Measurements from ENCODE around the gene TMEM128. TPM values are rescaled to one million over a fixed set of nuclear protein-coding genes. Genes with fewer than 3 reads are reported as not detected.
"Not testable (repeated sequence)": the region's sequence is repeated elsewhere in the genome, so short reads cannot be mapped to it uniquely, and the experiment has no call there.

The TMEM128 gene
- total RNA-seq, 1 experiment from 2014 or later, result 34.9 TPM

GRCh38 chr4:4225915-4226605, 22.0 kb downstream of the TMEM128 start:
- H3K36me3 ChIP-seq, result no peaks in the 10 kb centered on the region
- no peaks in the 10 kb centered on the region for H3K27me3 ChIP-seq
- DNase-seq, result no peak
- H3K9me3 ChIP-seq, result no peaks in the 10 kb centered on the region
- H3K4me3 ChIP-seq, result no peak overlapping the region

- no peaks in the 10 kb centered on the region for H3K36me3 ChIP-seq
- no peak for DNase-seq
- no peaks in the 10 kb centered on the region for H3K27me3 ChIP-seq
- H3K4me3 ChIP-seq, result no peak overlapping the region
- no peaks in the 10 kb centered on the region for H3K9me3 ChIP-seq
Observed at GRCh38 chr4:4217113-4217512, 30.9 kb downstream of the TMEM128 start.

GRCh38 chr4:4216648-4217047, 31.4 kb downstream of the TMEM128 start:
- H3K4me3 ChIP-seq, result no peak overlapping the region
- H3K27me3 ChIP-seq, result no peaks in the 10 kb centered on the region
- peak; percentile 42 for DNase-seq
- H3K9me3 ChIP-seq, result no peaks in the 10 kb centered on the region
- no peaks in the 10 kb centered on the region for H3K36me3 ChIP-seq

GRCh38 chr4:4213674-4214073, 34.3 kb downstream of the TMEM128 start:
- H3K36me3 ChIP-seq, DNase-seq, H3K27me3 ChIP-seq, H3K9me3 ChIP-seq, H3K4me3 ChIP-seq: not testable (repeated sequence)

GRCh38 chr4:4206204-4206603, 41.8 kb downstream of the TMEM128 start:
- no peaks in the 10 kb centered on the region for H3K36me3 ChIP-seq
- DNase-seq, result no peak
- peaks cover 2% of the 10 kb centered on the region; the same call in 1 of the 2 replicates for H3K27me3 ChIP-seq
- H3K4me3 ChIP-seq, result no peak overlapping the region
- no peaks in the 10 kb centered on the region for H3K9me3 ChIP-seq

GRCh38 chr4:4204401-4204745, 43.6 kb downstream of the TMEM128 start:
- no peak for DNase-seq
- Histone ChIP-seq H3K4me3 (no peak overlapping the region), H3K27me3 (peaks cover 2% of the 10 kb centered on the region; the same call in 1 of the 2 replicates), H3K36me3 (no peaks in the 10 kb centered on the region), H3K9me3 (no peaks in the 10 kb centered on the region)

- DNase-seq, result no peak
- H3K27me3 ChIP-seq, result peaks cover 2% of the 10 kb centered on the region; the same call in 1 of the 2 replicates
- no peak overlapping the region for H3K4me3 ChIP-seq
- no peaks in the 10 kb centered on the region for H3K36me3 ChIP-seq
- H3K9me3 ChIP-seq, result no peaks in the 10 kb centered on the region
Observed at GRCh38 chr4:4203688-4204400, 44.2 kb downstream of the TMEM128 start.

- Histone ChIP-seq H3K9me3 (no peaks in the 10 kb centered on the region), H3K27me3 (no peaks in the 10 kb centered on the region), H3K4me3 (no peak overlapping the region), H3K36me3 (no peaks in the 10 kb centered on the region)
- DNase-seq, result no peak
Observed at GRCh38 chr4:4202510-4202909, 45.5 kb downstream of the TMEM128 start.

GRCh38 chr4:4200624-4201023, 47.4 kb downstream of the TMEM128 start:
- no peaks in the 10 kb centered on the region for H3K36me3 ChIP-seq
- DNase-seq, result no peak
- no peak overlapping the region for H3K4me3 ChIP-seq
- H3K27me3 ChIP-seq, result no peaks in the 10 kb centered on the region
- no peaks in the 10 kb centered on the region for H3K9me3 ChIP-seq

GRCh38 chr4:4195354-4195753, 52.7 kb downstream of the TMEM128 start:
- Histone ChIP-seq H3K36me3 (no peaks in the 10 kb centered on the region), H3K4me3 (no peak overlapping the region), H3K9me3 (no peaks in the 10 kb centered on the region), H3K27me3 (no peaks in the 10 kb centered on the region)
- no peak for DNase-seq

GRCh38 chr4:4188557-4188956, 59.5 kb downstream of the TMEM128 start:
- not testable (repeated sequence) for H3K27me3 ChIP-seq, DNase-seq, H3K36me3 ChIP-seq, H3K9me3 ChIP-seq, H3K4me3 ChIP-seq

Other genes starting within 250 kb of the TMEM128 start
- not detected in 2 replicates for gene OTOP1, start 21.3 kb downstream of the TMEM128 start, total RNA-seq (2014; rRNA removed; shearing (Covaris generic); ENCODE audit: low replicate concordance)
- 17.5 and 20.9 TPM in 2 replicates for gene LYAR, start 41.9 kb upstream of the TMEM128 start, total RNA-seq (2014; rRNA removed; shearing (Covaris generic); ENCODE audit: low replicate concordance)
- 0.52 and 3.3 TPM in 2 replicates for gene ZBTB49, start 42.0 kb upstream of the TMEM128 start, total RNA-seq (2014; rRNA removed; shearing (Covaris generic); ENCODE audit: low replicate concordance)
- gene NSG1, start 138.9 kb upstream of the TMEM128 start, total RNA-seq (2014; rRNA removed; shearing (Covaris generic); ENCODE audit: low replicate concordance), result not detected in 2 replicates

All from MG63 (cell line).